NCI-H748 (cell line): ENCODE data around the gene TMPRSS4.
"Not testable (repeated sequence)": the region's sequence is repeated elsewhere in the genome, so short reads cannot be mapped to it uniquely, and the experiment has no call there.

Source experiments
- DNase-seq: peaks from one replicate; lab custom pipeline; 2025; ENCODE audit not compliant: unreplicated experiment; lab: John Stamatoyannopoulos, UW

Gene TMPRSS4

DNA sequence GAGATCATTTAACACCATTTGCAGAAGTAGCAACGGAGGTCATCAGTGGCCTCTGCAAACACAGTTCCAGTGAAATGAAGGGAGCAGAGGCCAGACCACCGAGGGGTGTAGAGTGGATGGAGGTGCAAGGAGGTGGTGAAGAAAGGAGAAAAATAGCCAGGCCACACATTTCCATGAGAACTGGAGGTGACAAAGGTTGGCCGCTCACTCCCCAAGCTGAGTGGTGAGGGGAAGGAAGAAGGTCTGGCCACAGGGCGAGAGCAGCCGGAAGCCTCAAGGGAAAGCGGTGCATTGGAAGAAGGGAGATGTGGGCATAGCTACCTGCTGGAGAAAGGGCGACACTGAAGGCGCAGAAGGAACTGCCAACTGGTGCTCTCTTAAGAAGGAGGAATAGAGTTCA, 20.1 kb upstream of the TMPRSS4 start:
- DNase-seq, result no peak

DNA sequence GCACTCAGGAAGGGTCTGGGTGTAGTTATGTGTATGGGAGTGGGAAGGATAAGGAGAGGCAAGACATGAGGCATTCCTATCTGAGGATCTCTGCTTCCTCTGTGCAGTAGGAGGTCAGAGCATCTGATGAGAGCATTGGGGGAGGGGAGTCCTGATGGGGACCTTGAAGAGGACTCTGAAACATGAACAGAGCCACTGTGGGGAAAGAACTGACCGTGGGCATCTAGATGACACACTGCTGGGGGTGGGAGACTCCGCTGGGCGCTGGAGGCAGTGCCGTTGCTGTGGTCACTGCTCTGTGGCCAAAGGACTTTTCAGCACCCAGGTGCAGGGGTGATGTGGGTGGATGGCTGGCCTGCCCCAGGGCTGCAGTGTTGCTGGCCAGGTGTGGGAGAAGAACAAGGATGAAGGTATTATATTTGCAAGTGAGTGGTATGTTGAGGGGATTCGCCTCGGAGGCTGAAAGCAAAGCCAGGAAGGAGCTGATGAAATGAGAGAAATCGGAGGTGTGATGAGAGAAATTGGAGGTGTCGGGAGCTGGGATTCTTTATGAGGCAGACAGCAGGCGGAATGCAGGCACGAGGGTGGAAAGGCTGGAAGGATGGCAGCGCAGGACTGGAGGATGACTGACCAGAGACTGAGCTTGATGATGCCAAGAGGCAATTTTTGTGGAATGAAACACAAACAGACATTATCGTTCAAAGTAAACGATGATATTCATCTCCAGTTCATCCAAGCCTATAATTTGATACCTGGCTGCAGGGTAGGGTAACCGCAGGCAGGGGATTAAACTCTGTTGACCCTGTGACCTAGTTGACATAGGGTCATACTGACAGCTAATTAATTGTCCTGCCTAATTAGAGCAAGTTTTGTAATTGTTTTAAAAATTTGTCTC, 19.4 kb upstream of the TMPRSS4 start:
- no peak for DNase-seq

DNA sequence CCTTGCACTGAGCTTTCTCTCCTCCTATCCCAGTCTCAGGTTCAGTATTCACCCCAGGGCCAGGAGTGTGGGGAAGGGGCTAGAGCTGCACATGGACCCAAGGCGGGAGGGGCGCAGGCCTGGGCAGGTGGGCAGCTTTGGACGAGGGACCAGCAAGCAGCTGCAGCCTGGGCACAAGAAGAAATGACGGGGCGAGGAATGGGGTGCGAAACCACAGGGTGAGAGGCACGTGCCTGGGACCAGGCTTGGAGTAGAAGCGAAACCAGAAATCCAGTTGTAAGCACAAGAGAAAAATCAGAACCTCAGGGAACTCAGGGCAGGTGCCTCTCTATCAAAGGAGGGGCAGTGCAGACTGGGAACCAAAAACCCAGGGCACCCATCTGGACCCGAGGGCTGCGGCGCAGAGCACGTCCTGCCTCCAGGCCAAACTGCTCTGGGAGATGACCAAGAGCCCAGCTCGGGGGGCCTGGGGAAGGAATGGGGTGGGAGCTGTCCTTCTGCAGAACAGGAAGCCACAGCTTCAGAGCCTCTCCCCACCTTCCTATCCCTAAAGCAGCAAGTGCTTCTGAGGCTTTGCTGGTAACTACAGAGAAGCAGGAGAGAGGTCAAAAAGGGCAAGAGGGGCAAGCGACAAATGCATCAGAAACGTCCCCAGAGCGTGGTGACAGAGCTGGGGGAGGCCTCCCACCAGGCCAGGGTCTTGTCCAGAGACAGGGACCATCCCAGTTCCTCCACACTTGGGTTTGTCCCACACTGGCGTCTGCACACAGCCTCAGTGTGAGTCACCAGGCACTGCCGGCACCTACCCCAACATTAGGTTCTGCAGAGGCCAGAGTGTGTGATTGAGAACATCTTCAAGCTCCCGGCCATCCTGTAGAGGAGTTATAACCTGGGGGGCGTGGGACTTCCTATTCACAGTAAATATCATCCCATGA, 18.3 kb upstream of the TMPRSS4 start:
- DNase-seq, result no peak

DNA sequence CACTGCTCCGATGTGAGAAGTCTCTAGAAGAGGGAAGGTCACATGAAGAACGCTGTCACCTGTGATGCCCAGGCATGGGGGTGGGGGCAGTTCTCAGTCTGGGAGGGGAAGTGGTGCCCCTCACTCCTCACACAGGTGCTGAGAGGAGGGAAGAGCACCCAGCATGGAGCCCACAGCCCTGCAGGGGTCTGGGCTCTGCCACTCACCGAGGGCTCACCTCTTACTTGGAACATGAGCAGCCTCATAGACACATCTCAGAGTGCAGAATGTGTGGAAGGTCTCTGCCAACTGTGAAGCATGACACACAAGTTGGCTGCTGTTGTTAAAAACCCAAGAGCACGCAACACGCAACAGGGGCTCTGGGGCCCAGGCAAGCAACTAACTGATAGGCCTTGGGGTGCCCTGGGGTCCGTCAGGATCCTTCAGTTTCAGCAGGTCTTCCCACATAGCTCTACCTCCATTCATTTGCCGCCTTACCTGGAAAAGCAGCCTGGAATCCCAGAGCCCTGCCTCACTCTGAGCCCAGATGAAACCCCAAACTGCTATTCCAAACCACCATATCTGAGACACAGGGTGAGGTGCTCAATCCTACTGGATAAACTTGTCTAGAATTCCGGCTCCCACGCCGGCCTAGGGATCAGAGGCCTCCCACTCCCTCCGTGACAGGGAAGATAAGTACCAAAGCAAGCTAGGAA, 17.5 kb upstream of the TMPRSS4 start:
- no peak for DNase-seq

DNA sequence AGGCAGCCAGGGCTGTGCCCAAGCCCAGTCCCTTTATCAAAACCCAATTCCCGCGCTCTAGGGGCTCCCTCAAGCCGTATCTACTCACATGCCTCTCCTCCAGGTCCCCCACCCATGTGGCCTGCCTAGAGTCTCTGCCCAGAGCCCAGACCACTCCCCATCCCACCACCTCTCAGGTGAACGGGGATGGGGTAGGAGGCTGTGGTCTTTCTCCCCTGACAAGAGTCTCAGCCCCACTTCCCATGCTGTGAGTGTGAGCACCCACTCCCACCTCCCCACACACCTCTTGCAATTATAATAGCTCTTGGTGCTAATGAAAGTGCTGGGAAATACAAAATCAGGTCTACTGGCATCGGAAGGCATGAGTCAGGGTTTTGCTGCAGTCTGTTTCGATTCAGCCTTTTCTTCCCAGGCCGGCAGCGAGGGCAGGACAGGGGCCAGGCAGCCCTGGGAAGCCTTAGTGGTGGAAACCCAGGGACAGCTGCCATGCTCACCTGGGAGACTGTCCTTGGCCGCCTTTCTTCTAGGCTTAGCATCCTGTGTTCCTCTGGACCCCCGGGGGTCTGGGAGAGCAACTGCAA, 16.7 kb upstream of the TMPRSS4 start:
- no peak for DNase-seq

DNA sequence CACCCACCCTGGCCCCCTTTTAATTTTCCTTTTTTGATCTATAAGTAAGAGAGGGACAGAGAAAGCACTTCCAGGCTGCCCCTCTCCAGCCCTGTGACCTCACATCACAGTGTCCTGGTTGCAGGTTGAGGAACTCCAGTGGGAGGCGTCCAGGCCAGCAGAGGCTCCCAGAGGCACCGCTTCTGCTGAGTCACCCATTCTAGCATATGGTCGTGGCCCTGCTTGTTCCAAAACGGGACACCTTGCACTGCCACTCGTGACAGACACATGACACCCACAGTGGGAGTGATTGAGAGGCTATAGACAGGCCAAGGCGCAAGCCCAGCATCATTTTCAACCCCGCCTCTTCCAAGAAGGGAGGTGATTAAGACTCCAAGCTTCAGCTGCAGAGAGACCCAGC, 16.0 kb upstream of the TMPRSS4 start:
- DNase-seq, result no peak

DNA sequence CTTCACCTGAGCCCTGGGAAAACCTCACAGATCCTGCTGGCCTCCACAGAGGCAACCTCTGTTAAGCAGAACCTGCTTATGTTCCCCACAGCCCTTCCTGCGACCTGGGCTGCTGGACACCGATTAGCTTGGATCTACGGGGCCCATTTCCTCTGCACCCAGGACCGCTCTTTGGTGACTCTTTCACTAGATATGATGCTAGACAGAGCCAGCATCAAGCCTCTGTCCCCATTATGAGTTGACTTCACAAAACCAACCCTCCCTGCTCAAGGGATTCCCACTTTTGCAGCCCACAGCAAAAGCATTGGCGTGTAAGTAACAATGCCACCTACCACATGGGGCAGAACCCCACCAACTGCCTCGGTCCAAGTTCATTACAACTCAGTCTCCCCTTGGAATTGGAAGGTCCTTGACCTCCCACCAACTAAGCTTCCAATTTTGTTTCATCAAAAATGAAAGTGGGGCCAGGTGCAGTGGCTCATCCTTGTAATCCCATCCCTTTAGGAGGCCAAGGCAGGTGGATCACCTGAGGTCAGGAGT, 15.2 kb upstream of the TMPRSS4 start:
- DNase-seq, result no peak

DNA sequence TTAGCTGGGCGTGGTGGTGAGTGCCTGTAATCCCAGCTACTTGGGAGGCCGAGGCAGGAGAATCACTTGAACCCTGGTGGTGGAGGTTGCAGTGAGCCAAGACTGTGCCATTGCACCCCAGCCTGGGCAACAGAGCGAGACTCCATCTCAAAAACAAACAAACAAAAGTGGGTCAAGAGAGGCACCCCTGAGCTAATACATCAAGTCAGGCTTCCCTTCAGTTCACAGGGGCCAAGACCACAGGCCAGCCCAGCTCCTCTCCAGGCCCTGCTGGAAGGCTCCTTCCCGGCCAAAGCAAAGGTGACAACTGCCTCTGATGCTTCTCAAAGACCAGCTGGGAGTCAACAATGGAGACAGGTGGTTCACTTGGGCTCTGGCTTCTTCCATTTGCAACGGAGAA, 14.7 kb upstream of the TMPRSS4 start:
- DNase-seq, result not testable (repeated sequence)

DNA sequence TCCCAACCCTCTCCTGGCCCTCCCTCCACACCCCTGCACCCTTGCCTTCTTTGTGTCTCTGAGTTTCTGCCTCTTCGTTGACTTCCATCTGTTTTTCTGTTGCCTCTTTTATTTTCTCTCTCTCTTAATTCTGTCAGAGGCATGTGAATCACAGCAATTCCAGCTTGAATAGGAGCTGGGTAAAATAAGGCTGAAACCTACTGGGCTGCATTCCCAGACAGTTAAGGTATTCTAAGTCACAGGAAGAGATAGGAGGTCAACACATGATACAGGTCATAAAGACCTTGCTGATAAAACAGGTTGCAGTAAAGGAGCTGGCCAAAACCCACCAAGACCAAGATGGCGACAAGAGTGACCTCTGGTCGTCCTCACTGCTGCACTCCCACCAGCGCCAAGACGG, 14.2 kb upstream of the TMPRSS4 start:
- DNase-seq, result not testable (repeated sequence)

DNA sequence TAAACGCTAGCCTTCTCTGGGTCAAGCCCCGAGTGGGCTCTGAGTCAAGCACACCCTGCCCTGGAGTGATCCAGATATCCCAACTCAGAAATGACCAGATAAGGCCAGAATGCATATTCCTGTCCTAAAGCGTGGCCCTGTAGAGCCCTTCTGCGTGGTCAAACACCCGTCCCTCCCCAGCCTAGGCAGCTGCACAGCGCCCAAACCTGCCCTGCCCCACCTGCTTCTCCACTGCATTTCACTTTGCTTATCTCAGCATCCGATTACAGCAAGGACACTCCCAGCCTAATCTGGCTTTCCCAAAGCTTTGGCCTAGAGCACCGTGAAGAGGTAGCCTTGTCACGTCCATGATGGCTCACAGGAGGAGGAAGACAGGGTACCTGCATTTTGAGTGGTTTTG, 11.9 kb upstream of the TMPRSS4 start:
- no peak for DNase-seq

DNA sequence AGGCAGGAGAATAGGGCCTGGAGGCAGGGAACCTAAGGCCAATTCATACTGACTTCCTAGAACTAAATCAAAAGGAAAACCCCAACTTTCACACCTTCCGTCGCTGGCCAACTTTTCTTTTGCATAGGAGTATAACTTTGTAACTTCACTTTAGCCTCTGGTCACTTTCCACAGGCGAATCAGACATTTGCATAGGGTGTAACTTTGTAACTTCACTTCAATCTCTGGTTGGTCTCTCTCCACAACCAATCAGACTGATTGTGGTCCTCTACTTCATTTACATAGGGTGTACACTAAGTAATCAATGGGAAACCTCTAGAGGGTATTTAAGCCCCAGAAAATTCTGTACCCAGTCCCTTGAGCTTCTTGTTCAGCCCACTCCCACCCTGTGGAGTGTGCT, 11.5 kb upstream of the TMPRSS4 start:
- DNase-seq, result no peak

DNA sequence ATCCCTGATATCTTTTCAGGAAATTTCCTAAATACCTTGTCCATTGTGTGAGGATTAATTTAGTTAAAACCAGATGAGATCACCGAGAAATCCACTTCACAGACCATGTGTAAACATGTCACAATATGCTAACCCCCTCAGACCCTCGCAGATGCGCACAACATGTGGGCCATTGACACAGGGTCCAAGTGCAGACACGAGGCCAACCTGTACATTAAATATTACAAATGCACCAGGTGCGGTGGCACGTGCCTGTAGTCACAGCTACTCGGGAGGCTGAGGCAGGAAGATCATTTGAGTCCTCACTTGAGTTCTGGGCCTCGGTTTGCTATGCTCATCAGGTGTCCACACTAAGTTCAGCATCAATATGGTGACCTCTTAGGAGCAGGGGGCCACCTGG, 9.9 kb upstream of the TMPRSS4 start:
- DNase-seq, result peak; percentile 45

DNA sequence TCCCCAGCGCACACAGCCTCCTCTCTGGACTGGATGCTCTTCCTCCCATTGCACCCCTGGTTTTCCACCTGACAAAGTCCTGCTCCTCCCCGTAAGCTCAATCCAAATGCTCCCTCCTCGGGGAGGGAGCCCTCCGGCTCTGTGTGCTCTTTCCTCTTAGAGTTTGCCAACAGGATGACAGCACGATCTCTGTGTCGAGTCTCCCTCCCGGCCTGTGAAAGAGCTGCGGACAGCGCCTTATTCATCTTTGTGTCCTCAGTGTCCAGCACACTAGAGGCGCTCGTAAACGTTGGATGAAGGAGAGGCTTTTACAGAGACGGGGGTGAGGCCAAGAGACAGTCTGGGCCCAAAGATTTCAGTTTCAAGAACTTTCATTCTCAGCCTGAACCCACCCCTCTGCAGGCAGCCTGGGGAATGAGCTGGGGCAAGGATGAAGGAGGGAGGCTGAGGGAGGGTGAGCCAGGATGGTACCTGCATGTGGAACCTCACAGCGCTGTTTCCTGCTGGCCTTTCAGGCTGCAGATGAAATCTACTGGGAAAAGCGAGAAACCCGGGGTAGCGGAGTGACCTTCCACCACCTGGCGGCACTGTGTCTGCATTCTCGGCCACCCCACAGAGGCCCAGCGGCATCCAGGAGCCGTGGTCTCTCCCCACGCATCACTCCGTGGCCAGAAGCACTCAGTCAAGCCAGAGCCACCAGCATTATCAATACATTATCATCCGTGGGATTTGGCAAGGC, 8.5 kb upstream of the TMPRSS4 start:
- no peak for DNase-seq

DNA sequence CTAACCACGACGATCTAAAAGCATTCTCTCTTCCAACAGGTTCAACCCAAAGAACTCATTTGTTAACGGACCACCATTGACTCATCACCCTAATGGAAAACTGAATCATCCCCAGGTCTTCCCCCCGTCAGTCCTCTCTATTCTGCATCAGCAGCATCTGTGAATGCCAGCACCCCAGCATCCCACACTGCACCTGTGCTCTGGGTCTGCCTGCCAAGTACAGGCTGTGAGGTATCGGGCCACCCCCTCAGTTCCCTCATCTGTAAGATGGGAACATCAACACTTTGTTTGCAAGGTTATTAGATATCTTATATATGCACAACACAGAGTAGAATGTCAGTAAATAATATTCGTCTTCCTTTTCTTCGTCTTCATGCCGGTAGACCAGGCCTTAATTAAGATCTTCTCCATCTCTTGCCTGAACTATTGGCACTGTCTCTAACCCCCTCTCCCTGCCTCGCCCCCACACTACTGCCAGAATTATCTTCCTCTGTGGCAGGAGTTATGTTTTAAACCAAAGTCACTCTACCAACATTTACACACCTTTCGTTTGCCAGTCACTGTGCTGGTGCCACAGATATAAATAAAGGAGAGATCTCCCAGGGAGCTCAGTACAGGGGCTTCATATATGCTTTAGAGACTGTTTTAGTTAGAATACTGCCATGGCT, 7.8 kb upstream of the TMPRSS4 start:
- DNase-seq, result no peak

DNA sequence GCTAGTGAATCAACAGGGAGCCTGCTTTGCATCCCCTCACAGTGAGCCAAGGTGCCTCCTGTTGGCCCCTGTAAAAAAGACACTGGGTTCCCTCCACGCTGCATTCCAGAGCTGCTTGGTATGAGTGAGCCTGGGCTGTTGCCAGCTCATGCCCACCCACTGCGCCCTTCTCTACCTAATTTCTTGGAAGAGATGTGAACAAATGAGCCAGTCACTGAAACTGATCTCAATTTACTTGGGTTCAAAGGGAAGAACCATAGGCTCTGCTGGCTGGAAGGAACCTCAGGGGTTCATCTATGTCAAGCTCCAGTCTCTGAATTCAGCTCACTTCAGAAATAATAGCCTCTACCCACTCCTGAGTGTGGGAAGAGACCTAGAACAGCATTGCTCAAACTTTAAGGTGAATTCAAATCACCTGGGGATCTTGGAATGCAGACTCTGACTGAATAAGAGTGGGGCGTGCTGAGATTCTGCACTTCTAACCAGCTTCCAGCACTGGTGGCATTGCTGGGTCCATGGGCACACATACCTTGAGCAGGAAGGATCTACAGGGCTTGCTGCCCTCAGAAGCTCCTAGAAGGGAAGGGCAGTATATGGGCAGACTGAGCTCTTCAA, 5.4 kb upstream of the TMPRSS4 start:
- DNase-seq, result no peak

DNA sequence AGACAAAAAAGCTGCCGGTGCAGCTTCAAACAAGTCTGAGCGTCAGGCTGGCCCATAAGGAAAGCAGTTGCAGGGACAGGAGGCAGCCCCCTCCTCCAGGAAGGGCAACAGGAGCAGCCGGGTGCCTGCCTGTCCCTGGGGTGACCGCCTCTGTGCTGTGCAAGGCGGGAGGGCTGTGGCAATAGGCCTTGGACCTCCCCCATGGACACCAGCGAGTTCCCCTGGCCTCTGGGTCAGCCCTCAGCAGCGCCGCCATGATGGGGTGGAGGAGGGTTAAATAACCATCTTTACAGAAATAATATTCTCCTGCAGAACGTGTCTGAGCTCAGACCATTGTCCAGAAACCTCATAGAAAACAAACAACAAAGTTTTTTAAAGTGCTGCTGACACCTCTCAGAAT, 3.3 kb upstream of the TMPRSS4 start:
- DNase-seq, result no peak

DNA sequence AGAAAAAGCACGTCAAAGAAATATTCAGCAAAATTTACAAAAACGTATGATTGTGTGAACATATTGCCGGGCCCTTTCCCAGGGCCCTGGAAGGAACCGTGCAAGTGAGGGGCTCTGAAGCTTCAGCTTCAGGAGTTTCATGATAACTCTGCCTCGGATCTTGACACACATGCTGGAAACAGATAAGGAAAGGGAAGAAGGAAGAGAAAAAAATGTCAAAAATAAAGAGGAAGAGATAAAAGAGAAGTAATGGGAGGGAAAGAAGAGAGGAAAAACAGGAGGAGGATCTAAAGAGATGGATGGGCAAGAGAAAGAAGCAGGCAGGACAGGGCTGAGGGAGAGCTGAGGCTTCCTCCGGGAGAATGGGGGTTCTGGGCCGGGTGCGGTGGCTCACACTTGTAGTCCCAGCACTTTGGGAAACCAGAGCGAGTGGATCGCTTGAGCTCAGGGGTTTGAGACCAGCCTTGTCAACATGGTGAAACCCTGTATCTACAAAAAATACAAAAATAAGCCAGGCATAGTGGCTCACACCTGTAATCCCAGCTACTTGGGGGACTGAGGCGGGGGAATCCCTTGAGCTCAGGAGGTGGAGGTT, 2.7 kb upstream of the TMPRSS4 start:
- no peak for DNase-seq

DNA sequence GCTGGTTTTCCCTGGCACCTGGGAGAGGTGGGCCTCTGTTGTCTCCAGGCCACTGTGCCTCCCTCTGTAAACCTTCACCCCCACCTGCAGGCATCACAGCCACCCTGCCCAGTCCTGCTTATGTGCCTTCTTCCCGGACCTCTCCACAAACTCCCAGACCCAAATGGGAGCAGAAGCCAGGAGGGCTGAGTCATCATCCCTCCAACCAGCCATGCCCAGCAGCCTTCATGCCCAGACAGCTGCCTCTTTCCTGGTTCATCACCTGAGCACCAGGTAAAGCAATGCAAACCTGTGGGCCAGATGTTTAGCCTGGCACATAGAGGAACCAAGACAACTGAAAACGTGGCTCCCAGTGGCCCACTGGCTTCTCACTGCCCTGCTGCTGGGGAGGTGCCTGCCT, 2.1 kb upstream of the TMPRSS4 start:
- no peak for DNase-seq

DNA sequence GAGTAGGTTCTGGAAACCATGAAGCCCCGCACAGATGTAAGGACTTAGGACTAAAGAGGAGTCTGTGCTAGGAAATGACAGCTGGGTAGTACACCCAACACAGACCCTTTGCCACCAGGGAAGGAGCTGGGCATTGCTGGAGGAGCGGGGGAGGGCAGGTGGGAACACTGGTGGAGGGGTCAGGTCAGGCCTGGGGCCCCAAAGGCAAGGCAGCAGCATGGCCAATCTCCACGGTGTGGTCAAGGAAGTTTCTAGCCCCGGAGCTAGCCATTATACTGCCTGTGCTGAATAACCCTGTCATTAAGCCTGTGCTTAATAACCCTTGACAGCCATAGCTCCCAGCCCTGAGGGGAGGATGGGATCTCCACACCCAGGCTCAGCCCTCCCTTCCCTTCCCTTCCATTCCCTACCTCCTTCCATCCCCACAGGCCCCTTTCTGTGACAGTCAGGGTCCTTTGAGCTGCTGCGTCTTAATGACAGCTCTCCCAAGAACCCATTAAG, 2.1 kb downstream of the TMPRSS4 start:
- DNase-seq, result no peak
